GM11168 (cell line): Measurements from ENCODE around the gene CAMTA1.
"Not testable (repeated sequence)": the region's sequence is repeated elsewhere in the genome, so short reads cannot be mapped to it uniquely, and the experiment has no call there.

Source experiments
- in situ Hi-C: fragments of 300-500 bp; cut with MboI; formaldehyde crosslinking; loops from one replicate; pipeline ENCODE4 v1.12.0; 2022; ENCODE audit warnings: low sequenced_read_pairs; ENCODE audit not compliant: unreplicated experiment

CAMTA1 gene

GRCh38 chr1:7327849-7328248 is 542.6 kb downstream of the CAMTA1 start:
- in situ Hi-C loops: no loop called here

GRCh38 chr1:7329868-7330615 is 544.8 kb downstream of the CAMTA1 start:
- in situ Hi-C loops: no loop called here

- in situ Hi-C loops: not testable (repeated sequence)
These were observed 545.5 kb downstream of the CAMTA1 start for GRCh38 chr1:7330726-7331125.

GRCh38 chr1:7331926-7332535 is 546.8 kb downstream of the CAMTA1 start:
- in situ Hi-C loops: no loop called here

- in situ Hi-C loops: no loop called here
These were observed 547.8 kb downstream of the CAMTA1 start for GRCh38 chr1:7333094-7333493.

GRCh38 chr1:7333620-7334019 is 548.4 kb downstream of the CAMTA1 start:
- in situ Hi-C loops: no loop called here

- in situ Hi-C loops: no loop called here
These were observed 549.3 kb downstream of the CAMTA1 start for GRCh38 chr1:7334475-7335035.

- in situ Hi-C loops: no loop called here
These were observed 550.1 kb downstream of the CAMTA1 start for GRCh38 chr1:7335224-7335879.

GRCh38 chr1:7338439-7338838 is 553.2 kb downstream of the CAMTA1 start:
- in situ Hi-C loops: no loop called here

- in situ Hi-C loops: no loop called here
These were observed 553.8 kb downstream of the CAMTA1 start for GRCh38 chr1:7339014-7339413.

GRCh38 chr1:7339953-7340352 is 554.7 kb downstream of the CAMTA1 start:
- in situ Hi-C loops: no loop called here

- in situ Hi-C loops: no loop called here
These were observed 556.1 kb downstream of the CAMTA1 start for GRCh38 chr1:7341145-7341905.

- in situ Hi-C loops: no loop called here
These were observed 558.6 kb downstream of the CAMTA1 start for GRCh38 chr1:7343882-7344281.

- in situ Hi-C loops: no loop called here
These were observed 559.0 kb downstream of the CAMTA1 start for GRCh38 chr1:7344299-7344698.

GRCh38 chr1:7345516-7345915 is 560.3 kb downstream of the CAMTA1 start:
- in situ Hi-C loops: no loop called here

GRCh38 chr1:7346070-7346596 is 560.9 kb downstream of the CAMTA1 start:
- in situ Hi-C loops: no loop called here

GRCh38 chr1:7346600-7347570 is 561.6 kb downstream of the CAMTA1 start:
- in situ Hi-C loops: no loop called here

GRCh38 chr1:7348073-7348472 is 562.8 kb downstream of the CAMTA1 start:
- in situ Hi-C loops: no loop called here

- in situ Hi-C loops: no loop called here
These were observed 563.3 kb downstream of the CAMTA1 start for GRCh38 chr1:7348580-7348979.
